ENCODE data around the gene CHRNE.

Gene CHRNE

DNA sequence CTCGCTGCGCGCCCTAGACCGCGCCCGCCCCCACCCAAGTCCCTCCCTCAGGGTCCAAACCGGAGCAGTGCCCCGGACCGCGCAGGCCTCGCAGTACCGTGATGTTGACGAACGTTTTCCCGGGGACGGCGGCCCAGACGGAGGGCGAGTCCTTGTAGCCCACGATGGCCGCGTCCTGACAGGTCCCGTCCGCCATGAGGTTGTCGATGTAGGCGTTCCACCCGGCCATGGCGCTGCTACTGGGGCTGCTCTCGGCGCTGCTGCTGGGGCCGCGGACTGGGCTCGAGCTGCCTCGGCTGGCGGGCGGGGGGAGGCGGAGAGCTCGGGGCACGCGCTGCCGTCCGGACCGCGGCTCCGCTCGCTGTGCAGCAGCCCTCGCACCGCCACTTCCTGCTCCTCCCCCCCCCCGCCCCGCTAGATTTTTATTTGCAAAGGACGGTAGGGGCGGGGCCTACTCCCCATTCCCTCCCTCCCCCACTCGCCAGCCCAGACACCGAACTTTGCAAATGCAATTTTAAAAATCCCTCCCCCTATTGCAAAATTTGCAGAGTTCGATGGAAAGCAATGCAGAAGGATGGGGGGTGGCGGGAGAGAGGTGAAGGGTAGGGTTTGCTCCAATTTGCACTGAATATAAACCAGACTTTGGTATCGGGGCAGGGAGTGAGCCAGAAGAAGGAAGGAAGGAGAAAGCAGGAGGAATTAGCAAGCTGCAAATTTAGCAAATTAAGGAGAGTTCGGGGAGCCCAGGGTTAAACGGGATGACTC lies 45.5 kb upstream of the CHRNE start, which contains the start of gene PFN1:
Gene PFN1, minus strand, starts transcription at position 365 of the 765 bp plus-strand sequence. Its CDS starts 136 bp downstream, at position 229.
- no peaks in the 10 kb centered on the region for H3K9me3 ChIP-seq (ENCODE audit: low read length)
- TF ChIP-seq CTCF (IDR thresholded peaks at IDR 0.05; ENCODE audit: low read length) (no peak), EZH2 (IDR thresholded peaks at IDR 0.05; ENCODE audit: borderline replicate concordance, low read length) (no peak)
- H3K36me3 ChIP-seq (ENCODE audit: insufficient read depth, low read length): peaks cover 46% of the 10 kb centered on the region
- no peak within 1 kb of the TSS for H2AFZ ChIP-seq (ENCODE audit: low read length)
- peak within 1 kb of the TSS; percentile 100 for H3K27ac ChIP-seq (ENCODE audit: low read depth, low read length, poor library complexity, severe bottlenecking)
- H3K27me3 ChIP-seq (ENCODE audit: insufficient read depth, low read length): no peaks in the 10 kb centered on the region
- peaks cover 18% of the 10 kb centered on the region for H3F3A ChIP-seq (ENCODE audit: insufficient read depth, low read length)
- H3K79me2 ChIP-seq (ENCODE audit: insufficient read depth, low read length): peaks cover 9% of the 10 kb centered on the region
- no peaks in the 10 kb centered on the region for H3K9me2 ChIP-seq (ENCODE audit: low read depth, low read length)
- peak within 1 kb of the TSS; percentile 94 for H3K4me2 ChIP-seq (ENCODE audit: low read length)
- H3K4me3 ChIP-seq (ENCODE audit: low read depth, low read length, poor library complexity, severe bottlenecking): peak within 1 kb of the TSS; percentile 84
- no peaks in the 10 kb centered on the region for H4K20me1 ChIP-seq (ENCODE audit: insufficient read depth, low read length)
- H3K9ac ChIP-seq (ENCODE audit: low read length): peak within 1 kb of the TSS; percentile 92
- peaks cover 55% of the 10 kb centered on the region for H3K4me1 ChIP-seq (ENCODE audit: insufficient read depth, low read length, severe bottlenecking)

DNA sequence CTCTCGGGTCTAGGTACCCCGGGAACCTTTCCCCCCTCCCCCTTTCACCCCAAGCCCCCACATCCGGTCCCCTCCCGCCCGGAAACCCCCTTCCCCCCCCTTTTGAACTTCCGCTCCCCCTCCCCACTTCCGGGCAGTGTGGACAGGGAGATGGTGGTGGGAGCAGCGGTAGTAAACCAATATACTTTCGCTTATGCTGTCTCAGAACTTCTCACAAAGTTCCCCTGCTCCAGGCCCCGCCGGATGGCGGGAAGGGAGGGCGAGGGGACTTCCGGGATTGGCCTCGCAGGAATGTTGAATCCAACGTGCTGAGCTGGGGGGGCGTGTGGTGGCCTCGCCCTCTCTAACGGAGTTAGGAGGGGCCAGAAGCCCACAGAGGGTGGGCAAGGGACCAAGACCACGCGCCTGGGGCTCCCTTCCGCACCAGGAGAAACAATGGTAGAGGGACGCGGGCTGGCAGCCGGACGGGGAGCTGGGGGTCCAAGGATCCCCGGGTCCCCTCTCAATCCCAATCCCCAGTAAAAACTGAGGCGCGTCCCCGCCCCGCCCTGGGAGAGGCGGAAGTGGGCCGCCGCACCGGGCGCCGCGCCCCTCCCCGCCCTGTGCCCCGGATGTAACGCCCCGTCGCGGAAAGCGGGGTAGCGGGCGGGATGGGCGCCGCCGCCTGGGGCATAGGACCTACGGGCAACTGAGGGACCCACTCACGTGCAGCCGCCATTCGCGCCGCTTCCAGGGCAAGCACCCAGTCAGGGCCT lies 44.7 kb upstream of the CHRNE start:
- Histone ChIP-seq H3K79me2 (ENCODE audit: insufficient read depth, low read length) (peaks cover 9% of the 10 kb centered on the region), H3K9me3 (ENCODE audit: low read length) (no peaks in the 10 kb centered on the region), H3K36me3 (ENCODE audit: insufficient read depth, low read length) (peaks cover 54% of the 10 kb centered on the region), H3K4me1 (ENCODE audit: insufficient read depth, low read length, severe bottlenecking) (peaks cover 60% of the 10 kb centered on the region), H2AFZ (ENCODE audit: low read length) (no peak overlapping the region), H3K4me2 (ENCODE audit: low read length) (peak overlapping the region; percentile 94), H4K20me1 (ENCODE audit: insufficient read depth, low read length) (no peaks in the 10 kb centered on the region), H3K9me2 (ENCODE audit: low read depth, low read length) (no peaks in the 10 kb centered on the region), H3K9ac (ENCODE audit: low read length) (peak overlapping the region; percentile 92), H3K27me3 (ENCODE audit: insufficient read depth, low read length) (no peaks in the 10 kb centered on the region), H3K4me3 (ENCODE audit: low read depth, low read length, poor library complexity, severe bottlenecking) (peak overlapping the region; percentile 84), H3K27ac (ENCODE audit: low read depth, low read length, poor library complexity, severe bottlenecking) (peak overlapping the region; percentile 100), H3F3A (ENCODE audit: insufficient read depth, low read length) (peaks cover 18% of the 10 kb centered on the region)
- no peak for TF ChIP-seq EZH2 (IDR thresholded peaks at IDR 0.05; ENCODE audit: borderline replicate concordance, low read length)
- TF ChIP-seq CTCF (IDR thresholded peaks at IDR 0.05; ENCODE audit: low read length): no peak

DNA sequence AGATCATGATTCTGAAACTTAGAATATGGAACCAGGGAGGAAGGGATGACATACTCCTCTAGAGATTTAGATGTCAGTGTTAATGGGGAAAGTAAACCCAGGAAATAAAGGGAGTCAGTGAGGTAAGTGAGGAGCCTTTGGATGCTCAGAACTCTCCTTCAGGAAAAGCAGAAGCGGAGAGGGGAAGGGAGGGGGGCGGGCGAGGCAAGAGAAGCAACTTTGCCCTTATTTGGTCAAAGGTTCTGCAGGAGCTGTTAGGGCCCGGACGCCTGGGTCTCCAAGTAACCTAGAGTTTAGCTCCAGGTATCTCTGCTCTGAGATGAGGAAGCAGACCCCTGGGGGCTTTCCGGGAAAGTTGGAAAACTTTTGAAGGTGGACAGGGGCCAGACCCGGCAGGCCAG lies 44.1 kb upstream of the CHRNE start:
- Histone ChIP-seq H3K36me3 (ENCODE audit: insufficient read depth, low read length) (peaks cover 60% of the 10 kb centered on the region), H2AFZ (ENCODE audit: low read length) (no peak overlapping the region), H3K9ac (ENCODE audit: low read length) (peak overlapping the region; percentile 92), H3K4me3 (ENCODE audit: low read depth, low read length, poor library complexity, severe bottlenecking) (peak overlapping the region; percentile 84), H3K9me2 (ENCODE audit: low read depth, low read length) (no peaks in the 10 kb centered on the region), H3K27me3 (ENCODE audit: insufficient read depth, low read length) (no peaks in the 10 kb centered on the region), H3F3A (ENCODE audit: insufficient read depth, low read length) (peaks cover 18% of the 10 kb centered on the region), H4K20me1 (ENCODE audit: insufficient read depth, low read length) (no peaks in the 10 kb centered on the region), H3K79me2 (ENCODE audit: insufficient read depth, low read length) (peaks cover 9% of the 10 kb centered on the region), H3K4me1 (ENCODE audit: insufficient read depth, low read length, severe bottlenecking) (peaks cover 66% of the 10 kb centered on the region), H3K27ac (ENCODE audit: low read depth, low read length, poor library complexity, severe bottlenecking) (peak overlapping the region; percentile 100), H3K9me3 (ENCODE audit: low read length) (no peaks in the 10 kb centered on the region), H3K4me2 (ENCODE audit: low read length) (peak overlapping the region; percentile 75)
- TF ChIP-seq CTCF (IDR thresholded peaks at IDR 0.05; ENCODE audit: low read length) (no peak), EZH2 (IDR thresholded peaks at IDR 0.05; ENCODE audit: borderline replicate concordance, low read length) (no peak)
